DMS 273 treated with DMSO at 0.1 percent for 48 hours (cell line): ENCODE measurements around the gene BRI3BP.
"Not testable (repeated sequence)": the region's sequence is repeated elsewhere in the genome, so short reads cannot be mapped to it uniquely, and the experiment has no call there.

Source experiments
- DNase-seq: peaks from one replicate; lab custom pipeline; 2025; lab: John Stamatoyannopoulos, UW

Gene BRI3BP

DNA sequence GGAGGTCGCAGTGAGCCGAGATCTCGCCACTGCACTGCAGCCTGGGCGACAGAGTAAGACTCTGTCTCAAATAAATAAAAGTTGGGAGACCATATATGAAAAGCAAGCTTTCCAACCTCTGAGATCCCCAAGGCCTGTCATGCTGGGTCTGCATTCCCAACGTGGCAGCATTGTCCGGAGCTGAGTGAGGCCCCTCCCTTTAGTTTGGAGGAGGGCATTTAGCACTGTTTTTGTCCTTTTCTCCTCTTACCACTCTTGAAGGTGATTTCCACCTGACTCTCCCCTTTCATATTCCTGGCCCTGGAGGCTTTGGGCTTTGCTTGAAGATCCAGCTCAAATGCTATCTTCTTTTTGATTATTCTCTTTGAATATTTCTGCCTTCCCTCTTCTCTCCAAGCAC, 74.9 kb downstream of the BRI3BP start:
- DNase-seq, result no peak

DNA sequence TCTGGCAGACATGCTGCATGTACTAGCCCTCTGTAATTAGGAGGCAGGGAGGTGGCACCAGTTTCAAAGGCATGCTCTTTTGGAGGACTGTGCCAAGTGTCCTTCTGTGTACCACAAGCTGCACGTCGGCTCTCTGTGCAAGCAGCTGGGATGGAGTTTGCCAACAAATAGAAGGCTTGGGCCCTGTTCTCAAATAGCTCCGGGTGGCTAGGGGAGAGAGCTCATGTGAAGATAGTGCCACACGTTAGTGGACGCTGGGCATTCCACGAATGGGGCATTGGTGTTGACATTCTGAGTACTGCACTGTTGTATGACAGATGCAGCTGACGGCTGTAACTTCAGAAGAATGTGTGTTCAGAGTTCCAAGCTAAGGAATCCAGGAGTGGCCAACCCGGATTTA, 76.2 kb downstream of the BRI3BP start:
- DNase-seq, result no peak

DNA sequence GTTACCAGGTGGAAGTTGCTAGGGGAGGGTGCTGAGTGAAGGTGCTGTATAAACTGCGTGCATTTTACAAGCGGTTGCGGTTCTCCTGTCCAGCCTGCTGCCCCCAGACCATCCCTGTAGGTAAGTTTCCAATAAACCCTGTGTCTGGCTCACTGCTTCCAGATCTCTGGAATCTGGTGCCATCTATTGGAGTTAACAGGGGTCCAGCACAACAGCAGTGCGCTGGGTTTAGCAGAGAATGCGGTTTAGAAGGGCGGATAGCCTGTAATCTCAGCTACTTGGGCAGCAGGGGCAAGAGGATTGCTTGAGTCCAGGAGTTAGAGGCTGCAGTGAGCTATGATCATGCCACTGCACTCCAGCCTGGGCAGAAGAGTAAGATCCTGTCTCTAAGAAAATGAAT, 76.7 kb downstream of the BRI3BP start:
- no peak for DNase-seq

DNA sequence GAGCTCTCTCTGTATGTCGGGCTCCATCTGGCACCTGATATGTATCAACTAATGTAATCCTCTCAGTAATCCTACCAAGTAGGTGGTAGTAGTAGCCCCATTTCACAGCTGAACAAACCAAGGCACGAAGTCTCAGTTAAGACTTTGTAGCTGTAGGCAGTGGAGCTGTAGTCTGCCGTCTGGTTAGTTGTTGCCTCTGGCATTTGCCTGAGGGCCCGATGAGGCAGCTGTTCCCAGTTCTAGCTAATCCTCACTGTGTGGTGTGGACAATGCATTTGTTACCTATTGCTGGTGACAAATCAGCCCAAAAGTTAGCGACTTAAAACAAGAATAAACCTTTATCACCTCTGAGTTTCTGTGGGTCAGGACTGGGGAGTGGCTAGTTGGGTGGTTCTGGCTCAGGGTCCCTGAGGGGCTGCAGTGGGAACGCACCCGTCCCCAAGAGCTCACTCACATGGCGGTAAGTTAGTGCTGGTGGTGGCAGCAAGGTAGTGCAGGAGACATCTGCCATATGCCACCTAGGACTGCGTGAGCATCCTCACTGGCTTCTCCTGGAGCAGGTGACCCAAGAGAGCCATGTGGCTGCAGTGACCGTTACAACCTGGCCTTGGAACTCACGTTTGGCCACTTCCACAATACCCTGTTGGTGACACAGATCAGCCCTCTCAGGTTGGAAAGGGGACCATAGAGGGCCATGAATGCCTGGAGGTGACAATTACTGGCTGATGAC, 77.4 kb downstream of the BRI3BP start:
- DNase-seq, result no peak

DNA sequence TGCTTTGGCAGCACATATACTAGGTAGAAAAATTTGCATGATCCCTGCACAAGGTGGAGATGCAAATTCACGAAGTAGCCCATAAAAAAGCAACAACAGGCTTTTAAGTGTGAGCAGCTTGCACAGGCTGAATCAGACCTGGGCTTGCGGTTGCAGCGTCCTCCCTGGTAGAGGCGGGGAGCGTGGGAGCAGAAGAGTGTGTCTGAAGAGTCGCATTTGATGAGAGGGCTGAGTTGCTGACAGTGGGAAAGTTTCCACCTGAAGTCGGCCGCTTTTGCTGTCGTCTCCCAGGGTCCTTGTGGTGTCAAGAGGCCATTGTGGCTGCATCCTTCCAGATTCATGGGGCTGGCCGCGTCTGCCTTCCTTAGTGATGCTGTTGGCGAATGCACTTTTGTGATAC, 78.0 kb downstream of the BRI3BP start:
- DNase-seq, result no peak

DNA sequence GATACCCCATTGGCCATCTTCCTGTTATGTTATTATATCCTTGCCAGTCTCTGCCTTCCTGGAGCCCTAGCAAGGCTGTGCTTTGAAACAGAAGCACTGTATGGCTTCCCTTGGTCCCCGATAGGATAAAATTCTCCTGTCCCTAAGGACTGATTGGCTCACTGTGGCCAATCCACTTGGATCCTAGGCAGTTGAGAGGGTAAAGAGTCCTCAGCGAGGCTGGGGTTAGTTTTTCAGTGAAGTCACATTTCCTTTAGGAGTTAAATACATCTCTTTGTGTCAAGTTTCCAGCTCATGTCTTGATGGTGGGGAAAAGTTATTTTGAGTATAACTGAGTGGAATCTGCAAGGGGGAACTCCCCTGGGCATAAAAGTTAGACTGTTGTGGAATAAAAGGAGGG, 79.1 kb downstream of the BRI3BP start:
- no peak for DNase-seq

DNA sequence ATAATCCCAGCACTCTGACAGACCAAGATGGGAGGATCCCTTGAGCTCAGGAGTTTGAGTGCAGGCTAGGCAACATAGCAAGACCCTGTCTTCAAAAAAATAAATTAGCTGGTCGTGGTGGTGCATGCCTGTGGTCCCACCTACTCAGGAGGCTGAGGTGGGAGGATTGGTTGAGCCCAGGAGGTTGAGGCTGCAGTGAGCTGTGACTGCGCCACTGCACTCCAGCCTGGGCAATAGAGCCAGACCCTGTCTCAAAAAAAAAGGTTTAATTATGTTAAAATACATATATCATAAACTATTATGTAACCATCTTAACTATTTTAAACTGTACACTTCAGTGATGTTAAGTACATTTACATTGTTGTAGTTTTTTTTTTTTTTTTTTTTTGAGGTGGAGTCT, 80.8 kb downstream of the BRI3BP start:
- DNase-seq, result not testable (repeated sequence)

DNA sequence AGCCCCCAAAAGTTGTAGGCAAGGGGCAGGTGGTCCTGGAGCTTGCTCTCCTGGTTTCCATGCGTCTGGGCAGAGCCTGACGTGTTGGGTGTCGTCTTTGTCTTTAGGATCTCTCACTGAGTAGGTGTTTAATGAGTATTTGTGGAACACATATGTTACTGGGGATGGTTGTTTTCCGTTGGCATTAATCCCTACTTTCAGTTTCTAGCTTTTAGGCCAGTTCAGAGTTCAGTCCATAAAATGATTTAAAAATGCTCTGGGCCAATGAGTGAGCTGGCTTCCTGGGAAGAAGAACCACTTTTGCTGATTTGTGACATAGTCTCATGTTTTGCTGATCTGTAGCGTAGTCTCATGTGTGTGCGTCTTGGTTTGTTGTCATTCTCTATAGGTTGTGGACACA, 82.7 kb downstream of the BRI3BP start:
- no peak for DNase-seq

DNA sequence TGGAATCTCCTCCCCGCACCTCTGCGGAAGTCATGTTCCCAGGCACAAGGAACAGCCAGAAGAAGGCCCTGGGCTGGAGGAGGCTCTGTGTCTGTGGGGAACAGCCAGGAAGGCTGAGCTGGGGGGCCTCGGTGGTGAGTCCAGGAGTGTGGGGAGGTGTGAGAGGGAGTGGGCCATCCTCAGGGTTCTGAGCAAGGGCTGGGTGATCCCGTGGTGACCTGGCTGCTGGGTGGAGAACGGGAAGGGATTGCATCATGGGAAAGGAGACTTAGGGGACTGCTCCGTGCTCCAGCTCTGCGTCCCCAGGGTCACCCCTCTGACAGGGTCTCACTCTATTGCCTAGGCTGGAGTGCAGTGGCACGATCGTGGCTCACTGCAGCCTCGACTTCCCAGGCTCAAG, 85.6 kb downstream of the BRI3BP start:
- DNase-seq, result no peak

DNA sequence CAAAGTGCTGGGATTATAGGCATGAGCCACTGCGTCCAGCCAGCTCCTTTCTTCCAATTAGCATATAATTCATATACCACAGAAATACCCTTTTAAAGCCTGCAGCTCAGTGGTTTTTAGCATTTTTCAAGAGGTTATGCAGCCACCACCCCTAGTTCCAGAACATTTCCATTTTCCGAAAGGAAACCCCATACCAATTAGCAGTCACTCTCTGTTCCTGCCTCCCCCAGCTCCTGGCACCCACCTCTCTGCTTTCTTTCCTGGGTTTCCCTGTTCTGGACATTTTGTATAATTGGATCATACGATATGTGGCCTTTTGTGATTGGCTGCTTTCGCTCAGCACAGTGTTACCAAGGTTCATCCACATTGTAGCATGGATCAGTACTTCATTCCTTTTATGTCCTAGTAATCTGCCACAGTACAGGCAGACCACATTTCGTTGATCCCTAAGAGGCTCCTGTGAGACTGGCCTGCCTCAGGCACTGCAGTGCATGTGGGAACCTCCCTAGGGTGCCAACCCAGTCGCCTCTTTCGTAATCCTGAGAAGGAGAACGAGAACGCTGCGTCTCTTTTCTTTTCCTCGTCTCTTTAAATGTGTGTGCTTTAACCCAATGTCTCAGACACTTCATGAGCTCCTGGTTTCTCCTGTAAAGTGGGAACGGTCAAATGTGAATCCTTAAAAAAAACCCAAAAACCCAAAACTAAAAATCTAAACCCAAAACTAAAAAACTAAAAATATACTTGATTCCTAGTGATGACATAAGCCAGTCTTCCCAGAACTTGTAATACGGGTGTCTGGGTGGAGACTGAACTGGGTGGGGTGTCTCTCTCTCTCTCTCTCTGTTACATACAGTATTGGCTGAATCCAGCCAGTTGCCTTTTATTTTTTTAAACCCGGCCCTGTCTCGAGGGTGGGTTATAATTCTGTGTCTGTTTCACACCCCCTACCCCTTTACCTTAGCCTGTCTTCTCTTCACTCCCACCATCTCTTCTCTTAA, 86.5 kb downstream of the BRI3BP start:
- no peak for DNase-seq
